Measurements from ENCODE around the gene SYNDIG1L.
"Not testable (repeated sequence)": the region's sequence is repeated elsewhere in the genome, so short reads cannot be mapped to it uniquely, and the experiment has no call there.

Gene SYNDIG1L

DNA sequence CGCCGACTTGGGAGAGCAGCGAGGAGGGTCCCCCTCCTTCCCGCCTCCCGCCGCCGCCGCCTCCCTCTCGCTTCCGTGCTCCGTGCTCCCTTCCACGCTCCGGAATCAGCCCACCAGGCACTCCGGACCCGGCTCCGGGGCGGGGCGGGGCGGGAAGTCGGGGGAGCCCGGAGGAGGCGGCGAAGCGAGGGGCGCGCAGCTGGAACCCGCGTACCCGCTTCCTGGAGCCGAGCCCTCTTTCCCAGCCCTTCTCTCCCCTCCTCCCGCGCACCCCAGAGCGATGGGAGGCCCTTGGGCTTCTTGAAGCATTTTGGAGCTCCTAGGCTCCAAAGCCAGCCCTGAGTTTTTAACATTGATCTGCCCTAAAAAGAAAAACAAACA is at the start of gene SYNDIG1L:
TSS of gene SYNDIG1L (minus strand) at position 9 of the 381 bp plus-strand sequence. CDS start 16,466 bp downstream, outside the sequence.
- DNase-seq = no peak

DNA sequence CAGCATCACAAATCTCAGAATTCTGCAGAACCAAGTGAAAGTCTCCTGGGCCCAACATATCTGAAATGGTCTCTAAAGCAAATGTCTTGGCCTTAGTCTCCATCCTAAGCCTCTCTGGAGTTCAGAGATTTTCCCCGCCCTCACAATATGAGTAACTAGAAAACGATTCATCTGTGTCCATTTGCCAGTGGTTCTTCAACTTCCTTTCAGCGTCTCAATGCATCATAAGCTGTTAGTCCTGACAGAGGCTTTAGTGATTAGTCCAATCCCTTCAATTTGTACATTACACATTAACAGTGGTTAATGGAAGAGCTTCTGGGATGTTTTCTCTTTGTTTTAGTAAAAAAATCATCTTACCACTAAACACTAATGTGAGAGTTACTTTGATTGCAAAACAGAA is 49.7 kb upstream of the SYNDIG1L start:
- DNase-seq = no peak

DNA sequence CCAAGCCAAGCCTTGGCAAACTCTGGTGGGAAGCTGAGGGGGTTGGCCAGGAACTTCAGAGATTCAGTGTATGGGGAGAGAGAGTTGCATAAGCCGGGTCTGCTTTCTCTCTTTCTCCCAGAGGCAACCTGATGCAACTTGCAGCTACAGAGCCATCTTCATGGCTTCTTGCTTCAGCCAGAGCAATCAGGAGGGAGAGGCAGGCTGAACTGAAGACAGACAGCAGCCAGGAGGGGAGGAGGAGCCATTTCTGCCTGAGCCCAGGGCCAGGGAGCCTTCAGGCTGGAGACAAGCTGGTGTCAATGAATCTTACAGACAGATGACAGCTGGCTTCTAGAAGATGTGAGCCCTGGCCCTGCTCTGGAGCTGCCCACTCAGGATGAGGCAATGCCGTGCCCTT is 48.4 kb upstream of the SYNDIG1L start:
- no peak for DNase-seq

DNA sequence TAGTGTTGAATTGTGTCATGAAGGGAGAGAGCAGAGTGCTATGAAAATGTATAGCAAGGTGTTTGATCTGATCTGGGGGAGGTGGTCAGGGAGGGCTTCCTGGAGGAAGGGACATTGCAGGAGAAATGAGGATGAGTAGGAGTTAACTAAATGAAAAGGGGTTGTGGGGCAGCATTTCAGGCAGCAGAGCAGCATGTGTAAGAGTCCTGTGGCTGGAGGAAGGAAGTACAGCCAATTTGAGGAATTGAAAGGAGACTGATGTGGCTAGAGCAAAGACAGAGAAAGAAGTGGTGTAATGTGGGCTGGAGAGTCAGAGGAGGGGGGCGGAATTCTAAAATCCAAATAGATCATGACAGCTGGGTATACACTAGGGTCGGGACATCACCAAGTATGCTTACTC is 46.6 kb upstream of the SYNDIG1L start:
- DNase-seq = no peak

DNA sequence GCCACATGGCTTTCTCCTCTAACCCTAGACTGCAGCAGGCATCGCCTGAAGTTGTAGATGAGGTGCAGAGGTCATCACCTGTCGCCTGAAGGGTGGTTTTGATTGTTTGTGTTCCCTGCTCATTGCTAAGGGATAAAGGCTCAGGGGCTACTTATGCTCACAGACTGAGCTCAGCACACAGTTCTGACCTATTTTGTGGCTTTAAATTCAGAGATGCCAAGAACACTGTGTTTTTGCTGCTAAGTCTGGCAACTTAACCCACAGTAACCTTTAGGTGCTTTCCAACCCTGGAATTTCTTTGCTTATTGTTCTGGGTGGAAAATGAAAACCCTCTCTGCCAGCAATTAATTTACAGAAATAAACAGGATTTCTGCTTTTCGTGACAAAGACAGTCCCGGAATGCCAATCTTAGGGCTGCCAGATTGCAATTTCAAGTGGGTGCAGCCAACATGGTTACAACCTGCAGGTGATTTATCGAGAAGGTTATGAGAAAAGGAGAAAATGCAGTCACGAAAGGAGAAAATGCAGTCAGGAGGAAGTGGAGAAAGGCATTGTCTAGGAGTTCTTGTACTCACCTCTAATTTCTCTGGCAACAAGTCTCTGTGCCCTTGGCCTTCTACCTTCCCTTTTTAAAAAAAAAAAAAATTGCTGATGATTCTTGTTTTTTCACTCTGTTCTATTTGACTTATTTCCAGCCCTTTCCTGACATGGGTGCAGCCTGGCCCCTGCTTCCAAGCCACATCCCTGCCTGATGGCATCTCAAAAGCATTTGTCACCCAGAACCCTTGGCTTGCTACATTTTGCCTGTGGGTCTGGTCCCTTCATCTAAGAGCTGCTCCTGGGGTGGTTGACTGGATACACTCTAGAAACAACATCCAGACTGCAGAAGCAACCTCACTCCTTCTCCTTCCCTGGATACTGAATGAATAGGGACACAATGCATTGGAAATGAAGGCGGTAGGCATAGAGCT is 43.8 kb upstream of the SYNDIG1L start:
- no peak for DNase-seq

DNA sequence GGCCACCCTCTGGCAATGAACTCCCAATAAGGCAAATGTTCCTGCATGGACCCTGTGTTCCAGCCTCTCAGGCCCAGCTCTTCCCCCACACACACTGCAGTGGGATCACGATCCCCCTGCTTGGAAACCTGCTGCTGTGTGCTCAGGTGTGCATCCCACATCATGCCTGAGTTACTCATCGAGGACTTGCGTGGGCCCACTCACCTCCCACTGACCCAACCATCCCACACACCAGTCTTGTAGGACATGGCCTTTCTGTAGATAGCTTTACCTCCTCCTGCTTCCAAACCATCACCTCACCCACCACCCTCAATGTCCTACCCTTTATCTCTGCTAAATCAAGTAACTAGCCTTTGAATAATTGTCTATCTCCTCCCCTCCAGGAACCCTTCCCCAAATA is 42.5 kb upstream of the SYNDIG1L start:
- no peak for DNase-seq

DNA sequence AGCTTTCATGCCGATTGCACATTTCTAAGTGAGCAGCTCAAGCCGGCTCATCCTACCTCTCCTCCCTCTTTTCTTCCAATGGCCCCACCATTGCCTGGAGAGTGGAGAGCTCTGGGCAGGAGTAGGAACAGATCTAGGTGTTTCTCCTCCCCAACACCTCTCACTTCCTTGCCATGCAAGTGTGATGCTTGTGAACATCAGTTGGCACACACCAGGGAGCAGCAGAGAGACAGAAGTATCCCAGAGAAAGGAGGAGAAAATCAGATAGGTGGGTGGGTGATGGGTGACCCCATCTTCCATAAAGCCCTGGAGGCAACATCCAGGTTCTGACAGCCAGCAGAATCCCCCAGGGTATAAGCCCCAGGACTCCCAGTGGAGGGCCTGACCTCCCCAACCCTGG is 39.3 kb upstream of the SYNDIG1L start:
- DNase-seq = no peak

DNA sequence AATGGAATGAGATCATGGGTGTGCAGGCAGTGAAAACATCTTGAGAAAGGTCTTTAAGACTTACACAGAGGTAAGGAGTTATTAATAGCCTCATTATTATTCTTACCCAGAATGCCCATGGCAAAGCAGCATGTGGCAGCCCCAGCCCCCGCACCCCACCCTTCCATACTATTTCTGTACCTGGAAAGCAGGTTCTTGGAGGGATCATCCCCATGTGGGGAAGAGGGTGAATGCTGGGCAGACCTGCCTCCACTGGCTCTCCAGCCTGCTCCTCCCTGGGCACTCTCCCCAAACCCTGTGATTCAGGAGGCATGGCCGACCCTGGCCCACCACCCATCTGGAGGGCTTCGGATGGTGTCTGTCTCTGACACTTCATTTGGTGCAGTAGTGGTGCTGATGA is 38.8 kb upstream of the SYNDIG1L start:
- no peak for DNase-seq

DNA sequence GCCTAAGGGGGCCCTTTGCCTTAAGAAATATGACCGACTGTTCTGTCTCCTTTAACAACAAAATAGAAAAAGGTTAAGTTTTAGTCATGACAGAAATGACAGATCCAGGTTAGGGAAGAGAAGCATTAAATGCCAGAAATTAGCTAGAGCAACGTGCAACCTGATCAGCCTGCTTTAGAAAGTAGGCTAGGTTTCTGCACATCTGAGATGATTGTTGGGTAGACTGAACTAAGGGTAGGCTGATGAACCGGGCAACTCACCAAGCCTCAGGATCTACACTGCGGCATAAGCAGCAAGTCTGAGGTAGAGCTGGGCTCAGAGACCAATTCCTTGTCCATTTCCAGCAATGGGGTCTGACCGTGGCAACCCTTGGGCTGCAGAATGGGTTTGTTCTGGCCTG is 37.7 kb upstream of the SYNDIG1L start:
- no peak for DNase-seq

DNA sequence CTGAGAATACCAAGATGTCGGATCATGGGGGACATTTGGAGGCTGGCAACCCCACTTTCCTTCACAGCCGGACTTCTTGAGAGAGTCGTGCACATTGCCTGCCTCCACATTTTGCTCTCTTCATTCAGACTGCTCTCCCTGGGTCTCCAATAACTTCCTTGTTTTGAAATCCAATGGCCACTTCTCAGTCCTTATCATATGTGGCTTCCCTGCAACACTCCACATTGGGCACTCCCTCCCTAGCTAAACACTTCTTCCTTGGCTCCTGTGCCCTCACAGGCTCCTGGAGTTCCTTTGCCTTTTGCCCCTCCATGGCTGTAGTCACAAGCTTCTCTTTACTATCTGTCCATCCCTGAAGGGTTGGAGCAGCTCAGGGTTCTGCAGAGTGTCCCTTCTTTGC is 37.0 kb upstream of the SYNDIG1L start:
- no peak for DNase-seq

DNA sequence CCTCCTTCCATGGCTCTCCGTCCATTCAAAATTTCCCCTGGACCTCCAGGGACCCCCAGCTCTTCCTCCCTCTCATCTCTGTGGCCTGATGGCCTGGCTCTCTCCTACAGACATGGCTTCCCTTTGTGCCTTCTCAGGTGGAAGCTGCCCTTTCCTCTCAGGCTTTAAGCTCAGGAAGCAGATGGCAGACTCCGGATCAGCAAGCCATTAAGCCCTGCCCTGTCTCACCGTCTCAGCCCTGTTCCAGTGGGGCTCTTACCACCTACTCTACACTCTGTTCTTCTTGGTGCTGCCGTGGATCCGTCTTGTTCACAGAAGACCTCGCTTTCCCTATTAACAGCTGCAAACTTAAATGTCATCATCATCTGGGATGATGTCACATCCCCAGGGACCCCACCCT is 34.0 kb upstream of the SYNDIG1L start:
- no peak for DNase-seq

DNA sequence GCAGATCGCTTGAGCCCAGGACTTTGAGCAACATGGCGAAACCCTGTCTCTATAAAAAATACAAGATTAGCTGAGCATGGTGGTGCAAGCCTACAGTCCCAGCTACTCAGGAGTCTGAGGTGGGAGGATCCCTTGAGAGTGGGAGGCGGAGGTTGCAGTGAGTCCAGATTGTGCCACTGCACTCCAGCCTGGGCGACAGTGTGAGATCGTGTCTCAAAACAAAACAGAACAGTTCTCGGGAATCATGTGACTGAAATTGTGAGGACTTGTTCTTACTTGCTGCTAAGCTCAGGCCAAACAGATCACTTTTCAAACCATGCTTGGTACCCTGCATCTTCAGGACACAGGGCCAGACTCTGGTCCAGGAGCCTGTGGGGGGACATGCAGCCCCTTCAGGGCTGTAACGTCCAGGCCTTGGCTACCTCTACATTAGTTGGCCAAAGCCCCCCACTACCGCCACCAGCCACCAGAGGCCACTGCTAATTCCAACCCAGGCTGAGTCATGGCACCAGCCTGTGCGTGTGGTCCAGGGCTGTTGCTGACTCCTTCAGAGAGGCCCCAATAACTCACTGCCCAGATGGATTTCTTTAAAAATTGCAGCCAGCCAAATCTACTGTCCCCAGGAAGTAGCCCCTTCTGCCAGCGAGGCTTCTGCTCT is 33.4 kb upstream of the SYNDIG1L start:
- peak; percentile 25 for DNase-seq

DNA sequence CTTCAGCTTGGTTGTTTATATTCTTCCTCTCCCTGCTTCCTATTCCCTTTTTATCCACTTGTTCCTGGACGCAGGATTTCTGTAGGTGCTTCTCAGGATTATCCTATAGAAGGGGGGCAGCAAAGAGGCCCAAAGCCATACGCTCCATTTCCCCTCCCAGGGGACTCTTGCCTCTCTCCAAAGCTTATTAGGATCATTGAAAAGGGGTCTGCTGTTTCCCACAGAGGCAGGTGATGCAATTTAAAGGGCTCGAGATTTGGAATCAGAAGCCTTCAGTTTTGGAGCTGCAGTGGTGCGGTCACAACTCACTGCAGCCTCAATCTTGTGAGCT is 31.5 kb upstream of the SYNDIG1L start:
- DNase-seq = no peak

DNA sequence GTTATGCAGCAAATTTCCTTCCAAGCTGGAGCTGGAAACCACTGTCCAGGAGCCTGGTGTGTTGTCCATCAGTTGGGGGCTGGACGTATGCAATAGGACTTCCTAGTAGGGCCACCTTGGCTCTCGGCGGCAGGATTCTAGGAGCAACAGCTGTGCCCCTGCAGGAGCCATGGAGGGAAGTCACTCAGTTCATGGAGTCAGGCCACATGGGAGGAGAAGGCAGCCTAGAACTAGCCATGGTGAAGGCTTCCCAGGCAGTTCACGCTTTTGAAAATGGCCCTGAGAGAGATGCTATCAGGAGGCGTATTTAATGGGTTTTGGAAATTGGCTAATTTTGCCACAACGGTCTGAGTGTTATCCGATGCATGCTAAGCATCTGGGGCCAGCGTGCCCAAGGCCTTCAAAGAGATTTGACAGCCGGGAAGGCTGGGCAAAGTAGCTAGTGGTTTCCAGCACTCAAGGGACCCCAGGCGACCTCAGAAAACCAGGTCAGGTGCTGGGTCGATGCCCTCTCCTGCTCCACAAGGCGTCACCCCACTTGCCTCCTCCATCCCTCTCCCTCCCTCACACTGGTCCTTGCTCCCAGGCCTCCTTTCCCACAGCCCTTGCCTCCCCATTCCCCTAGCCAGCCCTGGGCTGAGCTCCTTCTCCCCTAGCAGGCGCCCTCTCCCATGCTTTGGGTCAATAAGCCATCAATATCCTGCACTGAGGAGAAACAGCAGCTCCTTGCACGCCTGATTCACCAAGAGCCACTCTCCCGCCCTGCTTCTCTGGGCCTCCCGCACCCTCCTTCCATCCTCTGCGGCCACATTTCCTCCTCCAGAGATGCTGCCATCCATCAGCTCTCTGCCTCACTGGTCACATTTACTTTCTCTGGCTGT is 30.9 kb upstream of the SYNDIG1L start:
- DNase-seq = no peak

DNA sequence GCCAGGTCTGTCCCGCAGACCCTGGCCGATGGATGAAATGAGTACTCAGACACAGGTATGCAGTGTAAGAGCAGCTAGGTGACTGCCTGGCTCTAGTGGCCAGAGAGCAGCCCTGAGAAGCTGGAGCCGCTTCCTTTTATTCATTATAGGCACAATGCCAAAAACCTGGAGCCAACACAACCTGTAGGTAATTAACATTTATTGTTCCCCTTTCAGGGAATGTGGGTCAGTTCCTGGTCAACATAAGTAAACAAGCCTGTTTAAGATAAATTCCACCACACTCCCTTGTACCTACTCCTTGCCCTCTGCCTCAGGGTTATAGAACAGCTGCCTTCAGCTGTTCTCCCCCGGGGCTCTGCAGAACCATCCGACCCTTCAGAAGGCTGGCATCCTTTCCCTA is 28.4 kb upstream of the SYNDIG1L start:
- DNase-seq = not testable (repeated sequence)

DNA sequence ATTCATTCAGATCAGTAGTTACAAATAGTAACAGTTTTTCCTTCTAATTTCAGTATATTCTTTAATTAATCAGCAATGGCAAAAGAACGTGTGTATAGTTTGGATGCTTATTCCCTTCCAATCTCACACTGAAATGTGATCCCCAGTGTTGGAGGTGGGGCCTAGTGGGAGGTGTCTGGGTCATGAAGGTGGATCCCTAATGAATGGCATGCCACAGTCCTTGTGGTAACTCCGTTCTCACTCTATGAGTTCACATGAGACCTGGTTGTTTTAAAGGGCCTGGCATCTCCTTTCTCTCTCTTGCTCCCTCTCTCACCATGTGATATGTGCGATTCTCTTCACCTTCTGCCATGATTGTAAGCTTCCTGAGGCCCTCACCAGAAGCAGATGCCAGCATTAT is 18.9 kb upstream of the SYNDIG1L start:
- no peak for DNase-seq

DNA sequence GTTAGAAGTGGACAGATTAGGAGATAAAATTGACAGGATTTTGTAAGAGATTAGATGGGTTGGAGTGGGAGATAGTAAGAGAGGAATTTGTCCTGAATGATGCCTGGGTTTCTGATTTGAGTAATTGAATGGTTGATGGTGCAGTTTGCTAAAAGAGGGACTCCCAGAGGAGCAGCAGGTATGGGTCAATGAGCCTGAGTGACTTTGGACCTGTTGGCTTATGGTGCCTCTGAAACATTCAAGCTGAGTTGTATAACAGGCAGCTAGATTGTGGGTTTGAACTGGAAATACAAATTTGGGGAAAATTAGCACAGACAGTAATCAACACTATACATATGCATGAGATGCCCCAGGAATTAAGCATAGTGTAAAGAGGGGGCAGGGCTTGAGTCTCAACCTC is 16.7 kb upstream of the SYNDIG1L start:
- DNase-seq = no peak

DNA sequence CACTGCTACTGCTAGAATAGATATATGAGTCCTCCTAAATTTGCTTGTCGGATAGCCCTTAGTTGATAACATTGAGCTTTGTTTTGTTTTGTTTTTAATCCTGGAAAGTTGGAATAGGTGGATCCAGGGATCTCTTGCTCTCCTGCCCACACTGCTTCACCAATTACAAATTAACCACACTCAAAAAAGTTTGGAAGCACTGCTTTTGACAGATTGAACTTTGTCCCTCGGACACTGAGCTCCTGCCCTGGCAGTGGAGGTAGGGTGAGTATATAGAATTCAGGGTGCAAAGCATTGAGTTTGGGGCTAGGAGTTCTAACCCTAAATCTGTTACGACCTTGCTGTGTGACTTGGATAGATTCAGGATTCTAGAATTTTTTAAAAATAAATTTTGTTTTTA is 15.1 kb upstream of the SYNDIG1L start:
- no peak for DNase-seq

DNA sequence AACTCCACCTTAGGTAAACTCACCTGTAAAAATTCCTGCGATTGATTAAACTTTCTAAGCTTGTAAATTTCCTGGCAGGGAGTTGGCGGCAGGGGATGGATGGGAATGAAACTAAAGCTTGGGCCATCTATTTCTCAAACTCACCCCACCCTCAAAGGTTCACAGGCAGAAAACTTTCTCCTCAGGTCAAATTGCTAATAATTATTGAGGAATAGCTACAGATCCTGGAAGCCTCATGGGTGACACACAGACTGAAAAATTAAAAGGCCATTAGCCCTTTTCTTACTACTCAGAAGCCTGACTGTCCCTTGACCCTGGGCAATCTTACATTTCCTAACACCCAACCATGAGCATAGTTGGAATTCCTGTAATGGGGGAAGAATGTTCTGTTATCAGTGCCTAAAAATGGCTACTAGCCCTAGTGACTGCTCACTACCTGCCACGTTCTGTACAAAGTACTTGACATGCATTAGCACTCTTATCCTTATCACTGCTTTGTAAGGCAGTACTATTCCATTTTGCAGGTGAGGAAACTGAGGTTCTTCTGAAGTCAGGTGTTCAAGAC is 12.4 kb upstream of the SYNDIG1L start:
- DNase-seq = no peak

DNA sequence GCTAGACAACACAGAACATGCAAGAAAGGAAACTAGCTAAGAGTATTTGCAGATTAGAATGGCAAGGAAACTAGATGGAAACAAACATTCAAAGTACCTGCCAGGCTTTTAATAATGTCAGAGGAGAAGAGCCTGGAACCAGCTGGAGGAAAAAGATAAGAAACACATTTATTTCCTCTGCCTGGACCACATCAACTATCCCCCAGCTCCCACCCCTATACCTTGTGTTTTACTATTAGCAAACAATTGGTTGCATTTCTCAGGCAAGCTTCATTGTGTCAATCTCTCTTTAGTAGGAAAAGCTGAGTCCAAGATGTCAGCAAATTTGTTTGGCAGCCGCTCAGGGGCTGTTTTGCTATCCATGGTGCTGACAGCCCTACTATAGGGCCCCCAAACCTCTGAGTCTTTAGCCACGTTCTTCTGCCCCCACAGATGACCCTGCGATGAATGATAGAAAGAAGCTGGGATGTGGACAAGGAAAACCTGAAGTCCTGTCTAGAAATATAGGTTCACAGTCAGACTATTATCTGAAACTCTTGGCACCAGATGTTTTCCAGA is 11.6 kb upstream of the SYNDIG1L start:
- DNase-seq = no peak

DNA sequence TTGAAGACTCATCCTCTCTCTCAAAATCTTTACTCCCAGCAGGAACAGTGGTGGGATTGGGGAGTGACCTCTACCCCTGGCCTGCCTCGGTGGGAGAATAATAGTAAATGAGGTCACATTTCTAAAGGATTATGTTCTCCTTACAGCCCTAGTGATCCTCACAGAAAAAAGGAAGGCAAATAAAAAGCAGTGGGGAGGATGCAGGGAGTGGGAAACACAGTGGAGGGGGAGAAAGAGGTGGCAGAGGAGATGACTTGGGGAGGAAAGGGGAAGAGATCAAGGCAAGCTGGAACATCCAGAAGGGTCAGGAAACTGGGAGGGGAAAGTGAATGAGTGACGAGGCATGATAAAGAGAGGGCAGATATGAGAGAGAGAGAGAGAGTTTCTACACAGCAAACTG is 8.3 kb upstream of the SYNDIG1L start:
- DNase-seq = no peak

DNA sequence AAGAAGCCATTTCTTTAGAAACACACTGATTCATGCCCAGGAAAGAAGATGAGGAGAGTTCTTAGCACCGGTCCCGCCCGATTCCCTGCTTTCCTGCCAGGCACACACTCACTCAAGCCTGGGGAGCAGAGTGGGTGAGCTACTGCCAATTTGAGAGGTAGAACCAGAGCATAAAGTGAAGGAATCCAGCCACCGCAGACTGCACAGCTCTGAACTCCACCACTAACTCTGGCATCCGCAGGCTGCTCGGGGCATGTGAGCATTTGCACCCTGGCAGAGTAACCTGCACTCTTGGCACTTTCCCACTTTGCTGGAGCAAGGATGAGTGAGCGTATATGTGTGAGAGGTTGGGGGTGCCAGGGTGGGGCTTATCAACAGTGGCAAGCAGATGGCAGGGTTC is 4.0 kb upstream of the SYNDIG1L start:
- DNase-seq = no peak

DNA sequence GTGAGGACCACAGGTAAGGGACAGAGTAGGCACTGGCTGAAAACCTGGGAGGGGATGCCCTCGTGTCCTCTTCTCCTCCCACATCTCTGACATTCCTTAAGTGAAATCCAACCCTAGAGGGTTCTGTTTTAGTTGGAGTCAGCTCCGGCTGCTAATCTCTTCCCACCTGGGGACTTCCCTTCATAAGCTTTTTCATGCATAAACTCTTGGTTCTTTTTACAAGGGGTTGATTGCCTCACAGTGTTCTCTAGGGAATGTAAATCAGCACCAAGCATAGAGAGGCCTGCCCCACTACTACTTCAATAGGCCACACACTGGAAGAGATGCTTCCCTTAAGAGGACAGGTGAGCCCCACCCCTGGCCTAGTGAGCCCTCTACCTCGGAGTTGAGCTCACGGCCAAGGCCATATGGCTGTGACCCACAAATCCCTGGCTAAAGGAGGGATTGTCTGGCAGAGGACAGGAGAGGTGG is 3.2 kb upstream of the SYNDIG1L start:
- DNase-seq = no peak
